ENCODE measurements around the gene FAM217A.
"Not testable (repeated sequence)": the region's sequence is repeated elsewhere in the genome, so short reads cannot be mapped to it uniquely, and the experiment has no call there.

FAM217A gene, protein sequence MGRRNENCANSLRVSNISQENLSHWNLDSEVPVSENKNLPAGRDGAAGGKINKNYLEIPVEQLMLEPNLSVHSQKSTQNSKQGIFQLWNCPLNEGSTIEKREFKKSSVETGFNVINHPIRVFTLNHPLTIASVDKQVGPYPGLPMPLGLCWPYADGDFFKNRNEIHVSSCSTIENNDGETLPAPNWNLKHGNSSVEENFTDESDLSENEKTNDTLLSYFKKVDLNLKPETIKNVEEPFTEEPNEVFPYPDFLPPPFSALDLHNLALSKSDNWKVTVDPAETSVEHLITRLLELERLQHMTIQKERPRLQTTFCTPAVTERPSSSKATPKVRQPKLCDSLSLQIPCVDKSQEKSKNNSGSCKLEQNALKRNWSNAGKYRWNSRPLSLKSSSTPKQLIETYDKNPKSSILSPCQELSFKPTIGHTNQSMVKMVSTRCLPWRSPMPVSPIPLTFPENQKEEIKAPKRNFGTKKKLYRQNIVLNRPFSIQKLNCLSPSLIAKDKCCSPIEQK

GRCh38 chr6:4078691-4079471 is at the start of gene FAM217A:
Gene FAM217A, minus strand, starts transcription at chr6:4079137. Its CDS starts 1,723 bp downstream, at chr6:4077414.
- no peak for DNase-seq

DNA sequence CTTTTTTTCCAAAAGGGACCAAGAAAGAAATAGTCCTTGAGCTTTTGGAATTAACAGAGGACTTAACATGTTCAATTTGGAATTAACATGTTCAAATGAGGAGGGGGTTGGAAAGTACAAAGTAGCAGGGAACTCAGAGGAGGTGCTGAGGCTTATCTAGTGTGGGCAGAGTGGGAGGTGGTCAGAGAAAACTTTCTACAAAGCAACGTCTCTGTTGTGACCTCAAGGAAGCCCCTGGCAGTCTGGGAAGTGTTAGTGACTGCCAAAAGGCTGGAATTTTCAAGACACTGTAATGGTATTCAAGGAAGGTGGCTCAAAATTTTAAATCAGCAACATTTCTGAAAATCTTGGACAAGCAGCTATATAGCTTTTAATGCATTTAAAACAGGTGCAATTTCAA is 49.1 kb upstream of the FAM217A start:
- DNase-seq = no peak

DNA sequence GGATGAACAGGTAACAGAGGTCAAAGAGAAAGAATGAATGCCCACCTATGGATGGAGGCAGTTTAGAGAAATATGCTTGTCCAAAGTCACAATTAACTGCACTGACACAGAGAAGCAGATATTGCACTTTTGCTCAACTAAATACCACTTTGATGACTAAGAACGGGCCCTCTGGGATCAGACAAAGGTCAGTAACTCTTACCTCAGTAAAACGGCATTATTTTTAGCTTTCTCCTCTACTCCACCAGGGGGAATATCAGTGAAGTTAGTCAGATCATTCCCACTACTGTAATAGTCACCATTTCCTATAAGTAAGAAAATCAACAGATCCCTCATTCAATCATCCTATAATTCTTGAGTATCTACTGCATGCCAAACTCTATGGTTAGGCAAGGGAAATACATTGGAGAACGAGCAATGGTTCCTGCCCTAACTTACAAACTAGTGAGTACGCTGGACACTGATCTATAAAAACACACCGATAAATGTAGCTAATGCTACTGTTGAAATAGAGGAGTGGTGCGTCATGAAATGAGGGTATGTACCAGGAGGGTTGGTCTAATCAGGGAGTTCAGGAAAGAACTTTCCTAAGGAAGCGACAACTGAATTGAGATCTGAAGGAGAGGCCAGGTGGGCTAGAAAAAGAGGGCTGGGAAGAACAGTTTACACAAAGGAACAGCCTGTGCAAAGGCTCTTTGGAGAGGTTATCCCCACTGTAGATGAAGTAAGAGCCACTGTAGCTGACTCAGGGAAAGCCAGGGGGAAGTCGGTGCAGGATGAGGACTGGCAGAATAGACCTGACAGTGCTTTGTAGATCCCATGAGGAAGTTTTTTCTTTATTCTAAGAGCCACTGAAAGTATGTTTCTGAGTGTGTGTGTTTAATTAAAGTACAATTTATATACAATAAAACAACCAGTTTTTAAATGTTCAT is 47.3 kb upstream of the FAM217A start:
- no peak for DNase-seq

- no peak for DNase-seq
These were observed 46.6 kb upstream of the FAM217A start for GRCh38 chr6:4125500-4125899.

DNA sequence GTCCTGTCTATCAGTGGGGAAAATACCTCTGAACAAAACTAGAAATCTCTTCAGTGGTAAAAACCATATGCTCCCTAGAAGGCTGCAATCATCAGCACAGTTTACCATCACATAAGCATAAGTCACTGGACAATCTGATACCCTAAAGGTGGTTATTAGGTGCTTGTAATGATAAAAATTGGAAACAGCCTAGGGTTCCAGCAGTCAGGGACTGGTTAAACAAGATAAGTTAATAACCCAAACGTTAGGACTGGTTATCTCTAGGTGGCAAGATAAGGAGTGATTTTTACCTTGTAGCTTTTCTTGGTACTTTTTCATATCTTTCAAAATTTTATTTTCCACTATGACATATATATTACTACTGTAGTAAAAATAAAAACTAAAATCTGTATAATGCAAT is 45.4 kb upstream of the FAM217A start:
- DNase-seq = no peak

- DNase-seq = no peak
These were observed 36.8 kb upstream of the FAM217A start for GRCh38 chr6:4115741-4116140.

DNA sequence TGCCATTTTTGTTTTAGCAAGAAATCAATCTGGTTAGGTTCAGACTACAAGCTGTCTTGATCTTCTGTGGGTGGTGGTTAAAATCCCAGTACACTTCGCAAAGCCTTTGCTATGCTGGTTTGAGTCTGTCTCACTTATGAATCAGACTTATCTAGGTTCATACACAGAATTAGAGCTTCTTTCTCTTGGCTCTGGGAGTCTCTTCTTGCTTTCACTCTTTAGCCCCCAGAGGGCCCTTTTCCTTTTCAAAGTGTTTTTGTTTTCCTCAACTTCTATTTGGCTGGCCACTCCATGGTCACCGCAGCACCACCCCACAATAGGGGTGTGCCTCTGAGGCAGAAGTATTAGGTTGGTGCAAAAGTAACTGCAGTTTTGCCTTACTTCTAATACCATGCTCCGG is 35.2 kb upstream of the FAM217A start:
- DNase-seq = no peak

DNA sequence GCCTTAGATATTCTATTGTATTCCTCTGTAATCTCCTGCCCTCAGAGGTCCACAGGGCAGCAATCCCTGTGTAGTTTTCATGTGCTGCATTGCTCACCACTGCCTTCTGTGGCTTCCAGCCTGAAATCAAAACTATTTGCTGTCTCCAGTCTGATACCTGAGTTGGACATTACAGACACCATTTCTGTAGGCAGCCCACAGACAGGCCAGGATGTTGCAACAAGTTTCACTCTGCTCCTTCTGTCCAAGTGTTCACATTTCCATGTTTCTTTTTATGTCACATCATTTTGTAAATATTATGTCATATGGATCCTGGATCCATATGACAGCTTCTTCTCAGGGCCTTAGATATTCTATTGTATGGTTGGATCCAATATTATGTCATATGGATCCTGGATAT is 34.7 kb upstream of the FAM217A start:
- DNase-seq = no peak

DNA sequence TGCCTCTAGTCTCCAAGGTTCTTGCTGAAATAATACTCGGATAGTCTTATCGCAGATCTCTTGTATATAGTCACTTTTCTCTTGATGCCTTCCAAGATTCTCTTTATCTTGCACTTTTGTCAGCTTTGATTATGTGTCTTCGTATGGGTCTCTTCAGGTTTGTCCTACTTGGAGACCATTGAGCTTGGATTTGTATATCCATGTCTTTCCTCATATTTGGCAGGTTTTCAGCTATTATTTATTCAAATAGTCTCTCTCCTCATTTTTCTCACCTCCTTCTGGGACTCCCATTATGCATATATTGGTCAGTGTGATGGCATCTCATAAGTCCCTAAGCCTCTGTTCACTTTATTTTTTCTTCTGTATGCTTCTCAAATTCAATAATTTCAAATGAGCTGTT is 33.4 kb upstream of the FAM217A start:
- no peak for DNase-seq

- DNase-seq = not testable (repeated sequence)
These were observed 30.5 kb upstream of the FAM217A start for GRCh38 chr6:4109363-4109815.

DNA sequence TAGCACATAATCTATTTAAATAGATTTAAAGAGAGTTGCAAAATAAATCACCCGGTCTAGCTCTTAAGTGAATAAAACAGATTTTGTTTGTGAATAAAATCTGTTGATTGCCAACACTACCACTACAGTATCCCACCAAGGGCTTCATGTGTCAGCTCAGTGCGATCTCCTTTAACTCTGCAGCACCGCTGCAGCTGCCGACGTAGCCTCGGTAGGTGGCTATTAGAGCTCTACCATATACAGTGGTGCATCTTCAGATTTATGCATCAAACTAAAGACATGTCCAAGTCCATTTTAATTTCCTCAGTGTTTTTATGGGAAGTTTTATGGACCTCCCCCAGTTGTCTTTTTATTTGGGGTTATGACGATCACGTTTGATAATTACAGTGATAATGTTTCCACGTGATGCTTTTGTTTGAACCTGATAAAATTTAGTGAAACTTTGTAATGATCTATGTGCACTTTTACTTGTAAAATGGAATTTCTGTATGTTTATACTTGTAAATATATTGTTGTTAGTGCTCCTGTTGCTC is 29.7 kb upstream of the FAM217A start:
- DNase-seq = no peak

DNA sequence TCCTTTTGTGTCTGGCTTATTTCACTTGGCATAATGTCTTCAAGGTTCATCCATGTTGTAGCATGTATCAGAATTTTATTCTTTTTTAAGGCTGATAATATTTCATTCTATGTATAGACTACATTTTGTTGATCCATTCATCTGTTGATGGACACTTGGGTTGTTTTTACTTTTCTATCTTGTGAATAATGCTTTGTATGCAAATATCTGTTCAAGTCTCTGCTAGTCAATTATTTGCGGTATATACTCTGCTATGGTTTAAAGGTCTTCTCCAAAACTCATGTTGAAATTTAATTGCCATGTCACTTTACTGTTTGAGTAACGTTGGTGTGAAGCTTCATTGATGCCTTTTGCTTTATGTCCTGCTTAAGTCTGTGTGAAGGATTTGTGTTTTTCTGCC is 28.9 kb upstream of the FAM217A start:
- no peak for DNase-seq

DNA sequence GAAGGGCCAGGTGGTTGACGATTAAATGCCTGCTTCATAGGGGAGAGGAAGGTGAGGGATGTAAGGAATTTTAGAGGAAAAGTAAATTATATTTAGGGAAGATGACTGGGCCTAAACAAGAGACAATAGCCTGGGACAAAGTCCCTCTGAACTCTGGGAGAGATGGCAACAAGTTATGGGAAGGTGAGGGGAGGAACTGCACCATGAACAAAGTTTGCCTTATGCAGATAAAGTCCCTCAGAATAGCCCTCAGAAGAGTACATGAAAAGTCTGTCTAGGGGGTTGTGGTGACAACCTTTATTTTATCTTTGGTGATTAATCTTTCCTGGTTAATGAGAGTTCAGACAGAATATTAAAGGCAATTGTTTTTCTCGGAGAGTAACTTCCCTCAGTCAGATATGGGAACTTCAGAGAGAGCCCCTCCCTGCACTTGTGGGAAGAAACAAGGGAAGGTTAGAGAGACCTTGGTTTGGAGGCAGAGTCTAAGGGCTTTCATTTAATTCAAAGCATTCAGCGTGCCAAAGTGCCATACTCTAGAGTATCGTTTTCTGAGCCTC is 27.1 kb upstream of the FAM217A start:
- DNase-seq = no peak

GRCh38 chr6:4103929-4104328 is 25.0 kb upstream of the FAM217A start:
- DNase-seq = no peak

- DNase-seq = no peak
These were observed 23.8 kb upstream of the FAM217A start for GRCh38 chr6:4102687-4103244.

GRCh38 chr6:4101298-4101697 is 22.4 kb upstream of the FAM217A start:
- DNase-seq = no peak

- no peak for DNase-seq
These were observed 21.7 kb upstream of the FAM217A start for GRCh38 chr6:4100655-4101054.

DNA sequence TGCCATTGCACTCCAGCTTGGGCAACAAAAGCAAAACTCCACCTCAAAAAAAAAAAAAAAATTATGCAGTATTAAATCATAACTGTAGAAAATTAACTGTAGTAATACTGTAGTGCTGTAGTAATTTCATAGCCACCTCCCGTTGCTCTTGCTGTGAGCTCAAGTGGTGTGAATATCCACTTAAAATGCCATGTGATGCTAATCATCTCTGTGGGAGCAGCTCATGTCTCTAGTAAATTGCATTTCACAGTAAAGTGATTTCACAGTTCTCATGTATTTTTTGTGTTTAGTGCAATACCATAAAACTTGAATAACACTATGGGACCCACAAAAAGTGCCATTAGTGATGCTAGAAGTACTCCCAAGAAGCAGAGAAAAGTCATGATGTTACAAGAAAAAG is 14.4 kb upstream of the FAM217A start:
- no peak for DNase-seq

DNA sequence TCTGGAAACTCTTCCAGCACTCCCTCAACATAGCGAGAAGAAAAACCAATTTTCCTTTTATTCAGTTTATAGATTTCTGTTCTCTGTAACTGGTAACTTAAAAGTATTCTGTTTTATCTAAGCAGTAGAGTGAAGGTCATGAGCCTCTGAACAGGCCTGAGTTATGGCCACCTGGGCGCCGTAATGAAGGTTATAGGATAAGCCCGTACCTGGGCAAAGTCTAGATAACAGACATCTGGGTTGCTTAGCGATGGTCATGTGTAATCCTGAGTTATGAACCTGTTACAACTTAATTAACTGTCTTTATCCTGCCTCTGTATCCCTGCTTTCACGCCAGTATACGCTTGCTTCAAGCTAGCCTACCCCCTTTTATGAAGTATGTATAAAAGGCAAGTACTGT is 13.0 kb upstream of the FAM217A start:
- no peak for DNase-seq

GRCh38 chr6:4090043-4090442 is 11.1 kb upstream of the FAM217A start:
- DNase-seq = not testable (repeated sequence)

DNA sequence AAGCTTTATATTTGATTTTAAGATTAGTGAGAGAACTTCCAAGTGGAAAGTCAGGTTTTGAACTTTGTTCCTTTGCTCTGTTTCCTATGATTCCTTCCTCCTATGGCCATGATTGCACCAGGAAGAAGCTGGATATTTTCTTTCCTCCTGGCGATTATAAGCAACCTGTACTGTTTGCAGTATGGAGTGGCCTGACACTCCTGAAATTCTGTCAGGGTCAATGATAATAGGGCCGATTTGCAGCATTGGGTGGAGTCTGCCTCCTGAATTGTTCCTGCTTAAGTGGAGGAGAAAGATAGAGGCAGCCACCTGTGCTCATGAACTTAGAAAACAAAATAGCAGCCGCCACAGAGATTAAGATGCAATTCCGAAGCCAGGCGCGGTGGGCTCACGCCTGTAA is 9.8 kb upstream of the FAM217A start:
- DNase-seq = no peak

GRCh38 chr6:4085332-4085700 is 6.4 kb upstream of the FAM217A start:
- DNase-seq = no peak

Data from CD4-positive, alpha-beta T cell treated with Interleukin-15 for 1 hour (primary cell).